UCSD-AML1 (cell line): ENCODE measurements around the gene PNLIPRP2.

Experiments
- DNase-seq: peaks from one replicate; lab custom pipeline; 2025; ENCODE audit not compliant: unreplicated experiment; lab: John Stamatoyannopoulos, UW

Gene PNLIPRP2

GRCh38 chr10:116612107-116612769, 8.5 kb upstream of the PNLIPRP2 start:
- DNase-seq = no peak

- no peak for DNase-seq
Observed at GRCh38 chr10:116613471-116613870, 7.3 kb upstream of the PNLIPRP2 start.

- DNase-seq = no peak
Observed at GRCh38 chr10:116614796-116615195, 6.0 kb upstream of the PNLIPRP2 start.

- DNase-seq = no peak
Observed at GRCh38 chr10:116615199-116615776, 5.5 kb upstream of the PNLIPRP2 start.

GRCh38 chr10:116621476-116621875, 723 bp downstream of the PNLIPRP2 start:
- no peak for DNase-seq

- DNase-seq = no peak
Observed at GRCh38 chr10:116621934-116622655, 1.3 kb downstream of the PNLIPRP2 start.

- DNase-seq = no peak
Observed at GRCh38 chr10:116625845-116626244, 5.1 kb downstream of the PNLIPRP2 start.

- no peak for DNase-seq
Observed at GRCh38 chr10:116626815-116627214, 6.1 kb downstream of the PNLIPRP2 start.

- no peak for DNase-seq
Observed at GRCh38 chr10:116627386-116627933, 6.7 kb downstream of the PNLIPRP2 start.

- no peak for DNase-seq
Observed at GRCh38 chr10:116629340-116629739, 8.6 kb downstream of the PNLIPRP2 start.

GRCh38 chr10:116630020-116630419, 9.3 kb downstream of the PNLIPRP2 start:
- no peak for DNase-seq

- DNase-seq = no peak
Observed at GRCh38 chr10:116631871-116632295, 11.1 kb downstream of the PNLIPRP2 start.

GRCh38 chr10:116632596-116633215, 12.0 kb downstream of the PNLIPRP2 start:
- no peak for DNase-seq

GRCh38 chr10:116633216-116633600, 12.5 kb downstream of the PNLIPRP2 start:
- DNase-seq = no peak

- no peak for DNase-seq
Observed at GRCh38 chr10:116634126-116634975, 13.6 kb downstream of the PNLIPRP2 start.

- no peak for DNase-seq
Observed at GRCh38 chr10:116636385-116636784, 15.6 kb downstream of the PNLIPRP2 start.

GRCh38 chr10:116636976-116637375, 16.2 kb downstream of the PNLIPRP2 start:
- no peak for DNase-seq

- no peak for DNase-seq
Observed at GRCh38 chr10:116637830-116638229, 17.1 kb downstream of the PNLIPRP2 start.

- DNase-seq = no peak
Observed at GRCh38 chr10:116646502-116646901, 25.7 kb downstream of the PNLIPRP2 start.

- DNase-seq = no peak
Observed at GRCh38 chr10:116648903-116649302, 28.1 kb downstream of the PNLIPRP2 start.

GRCh38 chr10:116653885-116654284, 33.1 kb downstream of the PNLIPRP2 start:
- DNase-seq = no peak
